HepG2 (cell line): ENCODE results near the gene H3-3A. TPM values are rescaled to one million over a fixed set of nuclear protein-coding genes. Genes with fewer than 3 reads are reported as not detected.

Experiments
- AHR ChIP-seq: IDR thresholded peaks from 2 replicates; pipeline ENCODE4 v1.6.1; 2018; ENCODE audit warnings: missing genetic modification reagents, missing compliant biosample characterization
- GABPB1 ChIP-seq: IDR thresholded peaks from 2 replicates; pipeline ENCODE4 v1.6.1; 2016; ENCODE audit warnings: mild to moderate bottlenecking, missing genetic modification reagents, moderate library complexity, missing compliant biosample characterization
- HMG20A ChIP-seq: IDR thresholded peaks from 2 replicates; pipeline ENCODE4 v1.6.1; 2016; ENCODE audit warnings: borderline replicate concordance
- KDM6A ChIP-seq: IDR thresholded peaks from 2 replicates; pipeline ENCODE4 v1.6.1; 2016; ENCODE audit warnings: low read depth
- NFATC3 ChIP-seq: sonication (generic); formaldehyde crosslinking; IDR thresholded peaks from 2 replicates; pipeline ENCODE4 v1.5.1; 2020; ENCODE audit warnings: mild to moderate bottlenecking, missing genetic modification reagents
- POGZ ChIP-seq: sonication (generic); formaldehyde crosslinking; IDR thresholded peaks from 2 replicates; pipeline ENCODE4 v1.4.0; 2020; ENCODE audit warnings: mild to moderate bottlenecking, missing genetic modification reagents
- SP140L ChIP-seq: sonication (generic); formaldehyde crosslinking; IDR thresholded peaks from 2 replicates; pipeline ENCODE4 v1.4.0; 2020; ENCODE audit warnings: missing genetic modification reagents, borderline replicate concordance
- TMF1 ChIP-seq: sonication (generic); formaldehyde crosslinking; IDR thresholded peaks from 2 replicates; pipeline ENCODE4 v1.8.1; 2022; ENCODE audit warnings: low read depth, missing genetic modification reagents
- U2AF1 ChIP-seq: fragments of 200-400 bp; formaldehyde crosslinking; optimal IDR thresholded peaks from 2 replicates; pipeline ENCODE3; 2017; ENCODE audit warnings: mild to moderate bottlenecking, low read depth, low read length
- ZNF678 ChIP-seq: sonication (generic); formaldehyde crosslinking; IDR thresholded peaks from 2 replicates; pipeline ENCODE4 v1.4.0; 2020; ENCODE audit warnings: mild to moderate bottlenecking, missing genetic modification reagents
- ZNF839 ChIP-seq: sonication (generic); formaldehyde crosslinking; IDR thresholded peaks from 2 replicates; pipeline ENCODE4 v1.4.0; 2020; ENCODE audit warnings: missing genetic modification reagents, mild to moderate bottlenecking, borderline replicate concordance
- ZNF883 ChIP-seq: sonication (generic); formaldehyde crosslinking; IDR thresholded peaks from 2 replicates; pipeline ENCODE4 v1.5.1; 2020; ENCODE audit warnings: mild to moderate bottlenecking, missing genetic modification reagents; ENCODE audit errors: not compliant biosample characterization
- polyA plus RNA-seq, 8 experiments: library from polyadenylated mRNA; depleted of rRNA in 3 of 8; stranded (reverse) in 7 of 8; unstranded in 1 of 8; fragments of >200 nt; fragmentation: Illumina TruSeq in 4 of 8; extraction: Trizol in 4 of 8; gene quantifications; 2 replicates each; pipeline versions ENCODE4 v1.2.1 to v1.2.3, GENCODE V29; 2011 to 2016; ENCODE audit warnings: low read depth in 4 of 8, missing spikeins in 1 of 8, mixed read lengths in 1 of 8; ENCODE audit not compliant: insufficient read depth in 1 of 8
- total RNA-seq, 5 experiments: library from RNA; depleted of rRNA; stranded (reverse); fragments of >200 nt; fragmentation: Illumina TruSeq; extraction: Trizol; gene quantifications; 2 replicates each; pipeline ENCODE4 v1.2.3, GENCODE V29; 2016; ENCODE audit warnings: low read depth in 1 of 5
- TF ChIP-seq, protein P1 (sequence below): sonication (generic); formaldehyde crosslinking; conservative IDR thresholded peaks from 2 replicates; pipeline ENCODE4 v1.4.0; 2020; ENCODE audit warnings: missing genetic modification reagents
- TF ChIP-seq, protein P2 (sequence below): sonication (generic); formaldehyde crosslinking; IDR thresholded peaks from 2 replicates; pipeline ENCODE4 v1.8.0; 2022; ENCODE audit warnings: missing genetic modification reagents, mild to moderate bottlenecking, inconsistent platforms, borderline replicate concordance
- TF ChIP-seq, protein P3 (sequence below): sonication (generic); formaldehyde crosslinking; IDR thresholded peaks from 2 replicates; pipeline ENCODE4 v1.4.0; 2020; ENCODE audit warnings: missing genetic modification reagents, borderline replicate concordance
- TF ChIP-seq, protein P4 (sequence below): sonication (generic); formaldehyde crosslinking; conservative IDR thresholded peaks from 2 replicates; pipeline ENCODE4 v1.5.0; 2020; ENCODE audit warnings: missing genetic modification reagents
- TF ChIP-seq, protein P5 (sequence below): sonication (generic); IDR thresholded peaks from 2 replicates; pipeline ENCODE4 v1.6.1; 2016; ENCODE audit warnings: low read depth, borderline replicate concordance
- TF ChIP-seq, protein P6 (sequence below): sonication (generic); formaldehyde crosslinking; IDR thresholded peaks from 2 replicates; pipeline ENCODE4 v1.4.0; 2020; ENCODE audit warnings: missing genetic modification reagents

H3-3A gene
- total and polyA plus RNA-seq, 2 of the 13 experiments (the other 11 are each of a cell fraction or from before 2014, with no cell fraction given): 221 to 320 TPM

DNA sequence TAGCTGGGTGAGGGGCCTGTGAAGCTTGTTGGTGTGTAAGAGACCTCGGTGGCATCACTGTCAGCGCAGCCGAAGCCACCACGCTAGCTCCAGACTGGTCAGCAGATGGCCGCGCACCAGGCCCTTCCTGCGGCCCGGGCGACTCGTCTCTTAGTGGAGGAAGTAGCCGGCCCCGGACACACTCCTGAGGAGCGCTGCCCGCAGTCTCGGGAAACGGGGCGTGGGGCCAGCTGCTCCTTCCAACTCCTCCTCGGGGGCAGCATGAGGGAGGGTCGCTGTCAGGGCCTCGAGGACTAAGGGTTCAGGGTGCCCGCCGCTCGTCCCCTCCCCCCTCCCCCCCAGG lies 20.4 kb downstream of the H3-3A start (continued):
- TF ChIP-seq, protein P1, sequence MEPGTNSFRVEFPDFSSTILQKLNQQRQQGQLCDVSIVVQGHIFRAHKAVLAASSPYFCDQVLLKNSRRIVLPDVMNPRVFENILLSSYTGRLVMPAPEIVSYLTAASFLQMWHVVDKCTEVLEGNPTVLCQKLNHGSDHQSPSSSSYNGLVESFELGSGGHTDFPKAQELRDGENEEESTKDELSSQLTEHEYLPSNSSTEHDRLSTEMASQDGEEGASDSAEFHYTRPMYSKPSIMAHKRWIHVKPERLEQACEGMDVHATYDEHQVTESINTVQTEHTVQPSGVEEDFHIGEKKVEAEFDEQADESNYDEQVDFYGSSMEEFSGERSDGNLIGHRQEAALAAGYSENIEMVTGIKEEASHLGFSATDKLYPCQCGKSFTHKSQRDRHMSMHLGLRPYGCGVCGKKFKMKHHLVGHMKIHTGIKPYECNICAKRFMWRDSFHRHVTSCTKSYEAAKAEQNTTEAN (CRISPR knock-in tag): no peak
- TF ChIP-seq AHR (CRISPR knock-in tag) (no peak), SP140L (CRISPR knock-in tag) (no peak), TMF1 (CRISPR knock-in tag) (no peak), NFATC3 (CRISPR knock-in tag) (no peak), HMG20A (CRISPR knock-in tag) (no peak), U2AF1 (no peak), ZNF678 (CRISPR knock-in tag) (no peak), ZNF839 (CRISPR knock-in tag) (0 out of 2 replicates have a peak, but pooled peaks have one; percentile 43), GABPB1 (CRISPR knock-in tag) (peak; percentile 39; the same call in 1 of the 2 replicates), KDM6A (no peak), ZNF883 (CRISPR knock-in tag) (peak; percentile 50), POGZ (peak; percentile 4; the same call in 1 of the 2 replicates)
- TF ChIP-seq, protein P2, sequence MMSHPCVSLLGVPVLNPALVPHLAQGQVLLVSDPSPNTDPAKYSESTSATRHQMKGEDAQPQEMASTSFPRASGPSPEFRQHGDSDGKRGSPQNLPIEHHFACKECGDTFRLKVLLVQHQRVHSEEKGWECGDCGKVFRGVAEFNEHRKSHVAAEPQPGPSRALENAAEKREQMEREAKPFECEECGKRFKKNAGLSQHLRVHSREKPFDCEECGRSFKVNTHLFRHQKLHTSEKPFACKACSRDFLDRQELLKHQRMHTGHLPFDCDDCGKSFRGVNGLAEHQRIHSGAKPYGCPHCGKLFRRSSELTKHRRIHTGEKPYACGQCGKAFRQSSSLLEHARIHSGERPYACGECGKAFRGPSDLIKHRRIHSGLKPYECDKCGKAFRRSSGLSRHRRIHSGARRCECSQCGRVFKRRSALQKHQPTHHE: 0 out of 2 replicates have a peak, but pooled peaks have one; percentile 10
- TF ChIP-seq, protein P3, sequence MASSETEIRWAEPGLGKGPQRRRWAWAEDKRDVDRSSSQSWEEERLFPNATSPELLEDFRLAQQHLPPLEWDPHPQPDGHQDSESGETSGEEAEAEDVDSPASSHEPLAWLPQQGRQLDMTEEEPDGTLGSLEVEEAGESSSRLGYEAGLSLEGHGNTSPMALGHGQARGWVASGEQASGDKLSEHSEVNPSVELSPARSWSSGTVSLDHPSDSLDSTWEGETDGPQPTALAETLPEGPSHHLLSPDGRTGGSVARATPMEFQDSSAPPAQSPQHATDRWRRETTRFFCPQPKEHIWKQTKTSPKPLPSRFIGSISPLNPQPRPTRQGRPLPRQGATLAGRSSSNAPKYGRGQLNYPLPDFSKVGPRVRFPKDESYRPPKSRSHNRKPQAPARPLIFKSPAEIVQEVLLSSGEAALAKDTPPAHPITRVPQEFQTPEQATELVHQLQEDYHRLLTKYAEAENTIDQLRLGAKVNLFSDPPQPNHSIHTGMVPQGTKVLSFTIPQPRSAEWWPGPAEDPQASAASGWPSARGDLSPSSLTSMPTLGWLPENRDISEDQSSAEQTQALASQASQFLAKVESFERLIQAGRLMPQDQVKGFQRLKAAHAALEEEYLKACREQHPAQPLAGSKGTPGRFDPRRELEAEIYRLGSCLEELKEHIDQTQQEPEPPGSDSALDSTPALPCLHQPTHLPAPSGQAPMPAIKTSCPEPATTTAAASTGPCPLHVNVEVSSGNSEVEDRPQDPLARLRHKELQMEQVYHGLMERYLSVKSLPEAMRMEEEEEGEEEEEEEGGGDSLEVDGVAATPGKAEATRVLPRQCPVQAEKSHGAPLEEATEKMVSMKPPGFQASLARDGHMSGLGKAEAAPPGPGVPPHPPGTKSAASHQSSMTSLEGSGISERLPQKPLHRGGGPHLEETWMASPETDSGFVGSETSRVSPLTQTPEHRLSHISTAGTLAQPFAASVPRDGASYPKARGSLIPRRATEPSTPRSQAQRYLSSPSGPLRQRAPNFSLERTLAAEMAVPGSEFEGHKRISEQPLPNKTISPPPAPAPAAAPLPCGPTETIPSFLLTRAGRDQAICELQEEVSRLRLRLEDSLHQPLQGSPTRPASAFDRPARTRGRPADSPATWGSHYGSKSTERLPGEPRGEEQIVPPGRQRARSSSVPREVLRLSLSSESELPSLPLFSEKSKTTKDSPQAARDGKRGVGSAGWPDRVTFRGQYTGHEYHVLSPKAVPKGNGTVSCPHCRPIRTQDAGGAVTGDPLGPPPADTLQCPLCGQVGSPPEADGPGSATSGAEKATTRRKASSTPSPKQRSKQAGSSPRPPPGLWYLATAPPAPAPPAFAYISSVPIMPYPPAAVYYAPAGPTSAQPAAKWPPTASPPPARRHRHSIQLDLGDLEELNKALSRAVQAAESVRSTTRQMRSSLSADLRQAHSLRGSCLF: peak; percentile 27; the same call in 1 of the 2 replicates
- TF ChIP-seq, protein P4, sequence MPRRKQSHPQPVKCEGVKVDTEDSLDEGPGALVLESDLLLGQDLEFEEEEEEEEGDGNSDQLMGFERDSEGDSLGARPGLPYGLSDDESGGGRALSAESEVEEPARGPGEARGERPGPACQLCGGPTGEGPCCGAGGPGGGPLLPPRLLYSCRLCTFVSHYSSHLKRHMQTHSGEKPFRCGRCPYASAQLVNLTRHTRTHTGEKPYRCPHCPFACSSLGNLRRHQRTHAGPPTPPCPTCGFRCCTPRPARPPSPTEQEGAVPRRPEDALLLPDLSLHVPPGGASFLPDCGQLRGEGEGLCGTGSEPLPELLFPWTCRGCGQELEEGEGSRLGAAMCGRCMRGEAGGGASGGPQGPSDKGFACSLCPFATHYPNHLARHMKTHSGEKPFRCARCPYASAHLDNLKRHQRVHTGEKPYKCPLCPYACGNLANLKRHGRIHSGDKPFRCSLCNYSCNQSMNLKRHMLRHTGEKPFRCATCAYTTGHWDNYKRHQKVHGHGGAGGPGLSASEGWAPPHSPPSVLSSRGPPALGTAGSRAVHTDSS (CRISPR knock-in tag): no peak
- TF ChIP-seq, protein P5, sequence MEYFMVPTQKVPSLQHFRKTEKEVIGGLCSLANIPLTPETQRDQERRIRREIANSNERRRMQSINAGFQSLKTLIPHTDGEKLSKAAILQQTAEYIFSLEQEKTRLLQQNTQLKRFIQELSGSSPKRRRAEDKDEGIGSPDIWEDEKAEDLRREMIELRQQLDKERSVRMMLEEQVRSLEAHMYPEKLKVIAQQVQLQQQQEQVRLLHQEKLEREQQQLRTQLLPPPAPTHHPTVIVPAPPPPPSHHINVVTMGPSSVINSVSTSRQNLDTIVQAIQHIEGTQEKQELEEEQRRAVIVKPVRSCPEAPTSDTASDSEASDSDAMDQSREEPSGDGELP: no peak
- TF ChIP-seq, protein P6, sequence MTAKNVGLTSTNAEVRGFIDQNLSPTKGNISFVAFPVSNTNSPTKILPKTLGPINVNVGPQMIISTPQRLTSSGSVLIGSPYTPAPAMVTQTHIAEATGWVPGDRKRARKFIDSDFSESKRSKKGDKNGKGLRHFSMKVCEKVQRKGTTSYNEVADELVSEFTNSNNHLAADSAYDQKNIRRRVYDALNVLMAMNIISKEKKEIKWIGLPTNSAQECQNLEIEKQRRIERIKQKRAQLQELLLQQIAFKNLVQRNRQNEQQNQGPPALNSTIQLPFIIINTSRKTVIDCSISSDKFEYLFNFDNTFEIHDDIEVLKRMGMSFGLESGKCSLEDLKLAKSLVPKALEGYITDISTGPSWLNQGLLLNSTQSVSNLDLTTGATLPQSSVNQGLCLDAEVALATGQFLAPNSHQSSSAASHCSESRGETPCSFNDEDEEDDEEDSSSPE: no peak
